ENCODE measurements around the gene PARVB. TPM values are rescaled to one million over a fixed set of nuclear protein-coding genes. Genes with fewer than 3 reads are reported as not detected.

PARVB gene
- total and polyA plus RNA-seq, 10 of the 15 experiments (the other 5 are each of a cell fraction or from before 2014, with no cell fraction given) = 5.2 to 264 (median 76.0) TPM

GRCh38 chr22:44042249-44043218 is 18.4 kb downstream of the PARVB start (continued):
- TF ChIP-seq LARP7 (IDR thresholded peaks at IDR 0.05) (no peak), TAF1 (IDR thresholded peaks at IDR 0.05; ENCODE audit: borderline replicate concordance, low read depth, low read length) (peak; percentile 37; the same call in 1 of the 2 replicates), ZNF217 (IDR thresholded peaks at IDR 0.05) (peak; percentile 94), MYC (IDR thresholded peaks at IDR 0.05; ENCODE audit: insufficient read depth, insufficient read length, insufficient replicate concordance, low read length, severe bottlenecking) (no peak), ZNF687 (IDR thresholded peaks at IDR 0.05) (0 out of 2 replicates have a peak, but pooled peaks have one; percentile 44), ZSCAN29 (IDR thresholded peaks at IDR 0.05) (no peak), MTA2 (IDR thresholded peaks at IDR 0.05; ENCODE audit: low read depth) (peak; percentile 77), SMC3 (IDR thresholded peaks at IDR 0.05; ENCODE audit: borderline replicate concordance, low read length) (no peak), EGR1 (IDR thresholded peaks at IDR 0.05; ENCODE audit: borderline replicate concordance in 1 of 2, low read depth in 2 of 2, low read length in 2 of 2) (no peak), NR2F1 (conservative IDR thresholded peaks at IDR 0.05) (no peak), RUNX3 (IDR thresholded peaks at IDR 0.05; ENCODE audit: low read length) (peak; percentile 94), SREBF2 (IDR thresholded peaks at IDR 0.05; ENCODE audit: low read length) (no peak), GABPA (IDR thresholded peaks at IDR 0.05; ENCODE audit: low read depth) (no peak), NBN (IDR thresholded peaks at IDR 0.05) (peak; percentile 88), CHD1 (IDR thresholded peaks at IDR 0.05; ENCODE audit: low read depth, low read length) (no peak), ETV6 (conservative IDR thresholded peaks at IDR 0.05 in 1 of 2, IDR thresholded peaks at IDR 0.05 in 1 of 2; ENCODE audit: borderline replicate concordance in 1 of 2, low read depth in 1 of 2) (peak in 1 of 2 experiments; percentile 63; a peak in 1 of 4 replicates), MEF2B (IDR thresholded peaks at IDR 0.05; ENCODE audit: partially characterized antibody, poor library complexity, severe bottlenecking) (peak; percentile 43), CHD2 (IDR thresholded peaks at IDR 0.05; ENCODE audit: borderline replicate concordance, low read depth, low read length) (no peak)
- TF ChIP-seq, protein P1, sequence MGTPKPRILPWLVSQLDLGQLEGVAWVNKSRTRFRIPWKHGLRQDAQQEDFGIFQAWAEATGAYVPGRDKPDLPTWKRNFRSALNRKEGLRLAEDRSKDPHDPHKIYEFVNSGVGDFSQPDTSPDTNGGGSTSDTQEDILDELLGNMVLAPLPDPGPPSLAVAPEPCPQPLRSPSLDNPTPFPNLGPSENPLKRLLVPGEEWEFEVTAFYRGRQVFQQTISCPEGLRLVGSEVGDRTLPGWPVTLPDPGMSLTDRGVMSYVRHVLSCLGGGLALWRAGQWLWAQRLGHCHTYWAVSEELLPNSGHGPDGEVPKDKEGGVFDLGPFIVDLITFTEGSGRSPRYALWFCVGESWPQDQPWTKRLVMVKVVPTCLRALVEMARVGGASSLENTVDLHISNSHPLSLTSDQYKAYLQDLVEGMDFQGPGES (IDR thresholded peaks at IDR 0.05) = no peak
- TF ChIP-seq, protein P2, sequence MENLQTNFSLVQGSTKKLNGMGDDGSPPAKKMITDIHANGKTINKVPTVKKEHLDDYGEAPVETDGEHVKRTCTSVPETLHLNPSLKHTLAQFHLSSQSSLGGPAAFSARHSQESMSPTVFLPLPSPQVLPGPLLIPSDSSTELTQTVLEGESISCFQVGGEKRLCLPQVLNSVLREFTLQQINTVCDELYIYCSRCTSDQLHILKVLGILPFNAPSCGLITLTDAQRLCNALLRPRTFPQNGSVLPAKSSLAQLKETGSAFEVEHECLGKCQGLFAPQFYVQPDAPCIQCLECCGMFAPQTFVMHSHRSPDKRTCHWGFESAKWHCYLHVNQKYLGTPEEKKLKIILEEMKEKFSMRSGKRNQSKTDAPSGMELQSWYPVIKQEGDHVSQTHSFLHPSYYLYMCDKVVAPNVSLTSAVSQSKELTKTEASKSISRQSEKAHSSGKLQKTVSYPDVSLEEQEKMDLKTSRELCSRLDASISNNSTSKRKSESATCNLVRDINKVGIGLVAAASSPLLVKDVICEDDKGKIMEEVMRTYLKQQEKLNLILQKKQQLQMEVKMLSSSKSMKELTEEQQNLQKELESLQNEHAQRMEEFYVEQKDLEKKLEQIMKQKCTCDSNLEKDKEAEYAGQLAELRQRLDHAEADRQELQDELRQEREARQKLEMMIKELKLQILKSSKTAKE (IDR thresholded peaks at IDR 0.05; ENCODE audit: low read depth, poor library complexity, severe bottlenecking) = peak; percentile 46
- TF ChIP-seq, protein P3, sequence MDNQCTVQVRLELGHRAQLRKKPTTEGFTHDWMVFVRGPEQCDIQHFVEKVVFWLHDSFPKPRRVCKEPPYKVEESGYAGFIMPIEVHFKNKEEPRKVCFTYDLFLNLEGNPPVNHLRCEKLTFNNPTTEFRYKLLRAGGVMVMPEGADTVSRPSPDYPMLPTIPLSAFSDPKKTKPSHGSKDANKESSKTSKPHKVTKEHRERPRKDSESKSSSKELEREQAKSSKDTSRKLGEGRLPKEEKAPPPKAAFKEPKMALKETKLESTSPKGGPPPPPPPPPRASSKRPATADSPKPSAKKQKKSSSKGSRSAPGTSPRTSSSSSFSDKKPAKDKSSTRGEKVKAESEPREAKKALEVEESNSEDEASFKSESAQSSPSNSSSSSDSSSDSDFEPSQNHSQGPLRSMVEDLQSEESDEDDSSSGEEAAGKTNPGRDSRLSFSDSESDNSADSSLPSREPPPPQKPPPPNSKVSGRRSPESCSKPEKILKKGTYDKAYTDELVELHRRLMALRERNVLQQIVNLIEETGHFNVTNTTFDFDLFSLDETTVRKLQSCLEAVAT (IDR thresholded peaks at IDR 0.05) = peak; percentile 65

All from GM12878 (cell line).